NCI-H69 (cell line): Measurements from ENCODE around the gene NXPE3.

Experiments used
- DNase-seq: peaks from one replicate; lab custom pipeline; 2025; lab: John Stamatoyannopoulos, UW

The NXPE3 gene

GRCh38 chr3:101828691-101829436, 49.9 kb downstream of the NXPE3 start:
- DNase-seq, result no peak

GRCh38 chr3:101829437-101829830, 50.4 kb downstream of the NXPE3 start:
- no peak for DNase-seq

- no peak for DNase-seq
Observed at GRCh38 chr3:101829874-101830273, 50.9 kb downstream of the NXPE3 start.

- DNase-seq, result no peak
Observed at GRCh38 chr3:101833446-101833974, 54.5 kb downstream of the NXPE3 start.

- no peak for DNase-seq
Observed at GRCh38 chr3:101835676-101836075, 56.7 kb downstream of the NXPE3 start.

GRCh38 chr3:101836160-101836559, 57.1 kb downstream of the NXPE3 start:
- DNase-seq, result no peak

GRCh38 chr3:101836652-101837598, 57.9 kb downstream of the NXPE3 start:
- DNase-seq, result peak; percentile 5

GRCh38 chr3:101838691-101839090, 59.7 kb downstream of the NXPE3 start:
- no peak for DNase-seq

GRCh38 chr3:101840066-101840465, 61.1 kb downstream of the NXPE3 start:
- DNase-seq, result no peak

- DNase-seq, result no peak
Observed at GRCh38 chr3:101842245-101842934, 63.4 kb downstream of the NXPE3 start.

GRCh38 chr3:101842935-101843330, 63.9 kb downstream of the NXPE3 start:
- no peak for DNase-seq

- DNase-seq, result no peak
Observed at GRCh38 chr3:101845425-101845824, 66.4 kb downstream of the NXPE3 start.

- no peak for DNase-seq
Observed at GRCh38 chr3:101846709-101847108, 67.7 kb downstream of the NXPE3 start.

- DNase-seq, result no peak
Observed at GRCh38 chr3:101847328-101847727, 68.3 kb downstream of the NXPE3 start.

- DNase-seq, result no peak
Observed at GRCh38 chr3:101848326-101848725, 69.3 kb downstream of the NXPE3 start.

GRCh38 chr3:101848754-101849713, 70.0 kb downstream of the NXPE3 start, which contains the start of gene NFKBIZ:
NFKBIZ (plus strand) TSS chr3:101849514; CDS start chr3:101849629, 115 bp downstream.
- DNase-seq, result peak; percentile 81

GRCh38 chr3:101849714-101850245, 70.8 kb downstream of the NXPE3 start:
- peak; percentile 60 for DNase-seq

- DNase-seq, result peak; percentile 20
Observed at GRCh38 chr3:101850246-101851051, 71.4 kb downstream of the NXPE3 start.

GRCh38 chr3:101851072-101851770, 72.2 kb downstream of the NXPE3 start:
- DNase-seq, result no peak
